PC-9 (cell line): ENCODE measurements around the gene MAJIN.

Experiments
- CTCF ChIP-seq: fragments of 200-600 bp; sonication (generic); conservative IDR thresholded peaks from 2 replicates; pipeline ENCODE4 v1.6.1; 2017; ENCODE audit warnings: mixed run types, antibody characterized with exemption, mild to moderate bottlenecking, moderate library complexity
- EZH2 ChIP-seq: fragments of 200-600 bp; sonication (generic); IDR thresholded peaks from 2 replicates; pipeline ENCODE4 v1.8.0; 2017; ENCODE audit warnings: antibody characterized with exemption, low read depth

- TF ChIP-seq CTCF (no peak), EZH2 (no peak)
These were observed 79.5 kb downstream of the MAJIN start for GRCh38 chr11:64892411-64892831.
